Activated CD4-positive, alpha-beta memory T cell treated with anti-CD3 and anti-CD28 coated beads for 36 hours (primary cell): ENCODE results near the gene TTC7B. TPM values are rescaled to one million over a fixed set of nuclear protein-coding genes. Genes with fewer than 3 reads are reported as not detected.

Experiments used
- CTCF ChIA-PET: fragments of 350-600 bp; sonication (Branson Sonifier 250); formaldehyde crosslinking; loops from one replicate; lab custom pipeline; 2021; ENCODE audit warnings: antibody characterized with exemption, inconsistent platforms; lab: Charles Lee
- POLR2A ChIA-PET: fragments of 350-600 bp; sonication (Branson Sonifier 250); formaldehyde crosslinking; loops from one replicate; lab custom pipeline; 2021; ENCODE audit warnings: antibody characterized with exemption; lab: Charles Lee
- DNase-seq: peaks from one replicate; pipeline ENCODE4 v3.0.0-alpha.2; 2020
- H3K27ac Mint-ChIP-seq: one replicate; pipeline ENCODE4 v1.8.0; 2021; ENCODE audit warnings: mixed read lengths
- H3K27me3 Mint-ChIP-seq: one replicate; pipeline ENCODE4 v1.8.0; 2021; ENCODE audit warnings: mixed read lengths
- H3K36me3 Mint-ChIP-seq: one replicate; pipeline ENCODE4 v1.8.0; 2021; ENCODE audit warnings: mixed read lengths
- H3K4me1 Mint-ChIP-seq: one replicate; pipeline ENCODE4 v1.8.0; 2021; ENCODE audit warnings: low read depth, mixed read lengths
- H3K4me3 Mint-ChIP-seq: one replicate; pipeline ENCODE4 v1.8.0; 2021; ENCODE audit warnings: mild to moderate bottlenecking, mixed read lengths
- H3K9me3 Mint-ChIP-seq: one replicate; pipeline ENCODE4 v1.8.0; 2021; ENCODE audit warnings: mixed read lengths
- intact Hi-C: fragments of 100-400 bp; cut with micrococcal nuclease; formaldehyde crosslinking; loops from one replicate; pipeline ENCODE4 v1.15.1; 2023
- total RNA-seq, 2 experiments: library from RNA; stranded (reverse); gene quantifications; one replicate each; pipeline ENCODE4 v1.2.3, GENCODE V29; 2021

Gene TTC7B
- total RNA-seq, 2 experiments from 2014 or later: 9.3 to 12.4 TPM

- H3K27ac Mint-ChIP-seq: no peak overlapping the region
- intact Hi-C loops: no loop called here
- ChIA-PET CTCF (no interaction called here), POLR2A (no interaction called here)
- no peaks in the 10 kb centered on the region for H3K36me3 Mint-ChIP-seq
- no peak for DNase-seq
- H3K4me3 Mint-ChIP-seq: no peak overlapping the region
- H3K27me3 Mint-ChIP-seq: no peaks in the 10 kb centered on the region
- no peaks in the 10 kb centered on the region for H3K9me3 Mint-ChIP-seq
- no peaks in the 10 kb centered on the region for H3K4me1 Mint-ChIP-seq
Observed at GRCh38 chr14:90627478-90627877, 188.8 kb downstream of the TTC7B start.

DNA sequence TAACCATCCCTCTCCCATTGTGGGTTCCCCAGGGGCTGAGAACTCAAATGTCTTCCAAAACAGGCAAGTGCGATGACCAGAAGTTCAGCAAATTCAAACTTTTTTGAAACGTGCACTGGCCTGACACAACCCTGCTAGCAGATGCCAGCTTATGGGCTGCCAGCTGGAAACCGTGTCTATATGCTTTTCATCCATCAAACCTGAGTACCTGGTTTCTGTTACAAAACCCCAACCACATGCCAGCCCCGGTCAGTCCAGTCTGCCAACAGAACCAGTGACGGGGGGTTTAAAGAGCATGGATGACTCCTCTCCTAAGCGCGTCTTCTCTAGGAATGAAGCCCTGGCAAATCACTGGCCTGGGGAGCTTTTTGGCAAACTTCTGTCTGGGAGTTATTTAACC is 189.7 kb downstream of the TTC7B start:
- no peak for DNase-seq
- H3K9me3 Mint-ChIP-seq: no peaks in the 10 kb centered on the region
- ChIA-PET CTCF (no interaction called here), POLR2A (no interaction called here)
- H3K36me3 Mint-ChIP-seq: no peaks in the 10 kb centered on the region
- no peak overlapping the region for H3K27ac Mint-ChIP-seq
- no peaks in the 10 kb centered on the region for H3K27me3 Mint-ChIP-seq
- no peak overlapping the region for H3K4me3 Mint-ChIP-seq
- intact Hi-C loops: no loop called here
- no peaks in the 10 kb centered on the region for H3K4me1 Mint-ChIP-seq

DNA sequence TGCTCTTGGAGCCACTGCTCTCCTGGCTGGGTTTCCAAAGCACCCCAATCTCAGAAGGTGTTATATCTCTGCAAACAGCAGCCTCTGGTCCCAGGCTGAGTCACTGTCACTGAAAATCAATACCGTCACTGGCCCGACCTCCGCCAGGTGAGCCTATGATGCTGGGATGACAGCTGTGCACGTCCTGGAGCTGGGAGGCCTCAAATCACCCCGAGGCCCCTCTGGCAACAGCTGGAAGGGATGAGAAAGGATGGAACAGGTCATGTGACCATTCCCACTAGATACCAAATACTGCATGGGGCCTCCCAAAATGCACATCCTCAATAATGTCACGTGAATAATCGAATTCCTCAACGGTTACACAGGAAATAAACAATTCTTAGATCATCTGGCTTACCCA is 190.8 kb downstream of the TTC7B start:
- H3K9me3 Mint-ChIP-seq: no peaks in the 10 kb centered on the region
- intact Hi-C loops: no loop called here
- no peak for DNase-seq
- CTCF ChIA-PET: no interaction called here
- no peaks in the 10 kb centered on the region for H3K4me1 Mint-ChIP-seq
- H3K4me3 Mint-ChIP-seq: no peak overlapping the region
- POLR2A ChIA-PET: no interaction called here
- H3K27ac Mint-ChIP-seq: no peak overlapping the region
- no peaks in the 10 kb centered on the region for H3K36me3 Mint-ChIP-seq
- no peaks in the 10 kb centered on the region for H3K27me3 Mint-ChIP-seq

DNA sequence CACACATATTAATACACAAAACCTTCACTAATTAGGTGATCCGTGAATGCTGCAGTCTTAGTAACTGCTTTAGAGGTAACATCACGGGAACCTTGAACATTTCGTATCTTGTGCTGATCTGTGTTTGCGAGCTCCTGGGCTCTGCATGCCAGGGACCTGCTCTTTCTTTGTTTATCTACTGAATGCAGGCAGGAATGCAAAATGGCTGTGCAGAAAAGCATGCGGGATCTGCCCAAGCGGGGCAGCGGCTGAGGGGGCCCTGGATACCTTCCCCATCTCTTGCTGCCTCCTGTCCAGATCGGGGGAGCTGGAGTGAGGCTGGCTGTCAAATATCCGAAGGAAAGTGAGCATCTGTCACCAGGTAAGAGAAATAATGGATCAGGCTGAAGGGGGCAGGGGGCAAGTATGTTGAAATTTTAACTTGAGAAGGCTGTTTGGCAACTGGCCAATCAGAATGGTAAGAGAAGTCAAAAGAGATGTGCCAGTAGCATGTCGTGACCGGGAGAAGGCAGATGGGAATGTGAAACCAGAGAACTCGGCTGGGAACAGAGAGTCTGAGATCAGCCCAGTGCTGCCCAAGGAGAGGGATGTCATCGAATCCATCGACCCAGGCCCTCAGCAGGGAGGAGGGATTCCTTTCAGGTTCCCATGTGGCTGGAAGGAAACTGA is 191.4 kb downstream of the TTC7B start:
- no peaks in the 10 kb centered on the region for H3K27me3 Mint-ChIP-seq
- intact Hi-C loops: no loop called here
- no peak overlapping the region for H3K27ac Mint-ChIP-seq
- CTCF ChIA-PET: interaction anchor here (0.5 kb wide), 1 partner anchor 43 kb away, joined by 3 read pairs; no protein-coding TSS in a partner anchor
- DNase-seq: no peak
- H3K4me1 Mint-ChIP-seq: no peaks in the 10 kb centered on the region
- H3K4me3 Mint-ChIP-seq: no peak overlapping the region
- POLR2A ChIA-PET: no interaction called here
- no peaks in the 10 kb centered on the region for H3K9me3 Mint-ChIP-seq
- no peaks in the 10 kb centered on the region for H3K36me3 Mint-ChIP-seq

DNA sequence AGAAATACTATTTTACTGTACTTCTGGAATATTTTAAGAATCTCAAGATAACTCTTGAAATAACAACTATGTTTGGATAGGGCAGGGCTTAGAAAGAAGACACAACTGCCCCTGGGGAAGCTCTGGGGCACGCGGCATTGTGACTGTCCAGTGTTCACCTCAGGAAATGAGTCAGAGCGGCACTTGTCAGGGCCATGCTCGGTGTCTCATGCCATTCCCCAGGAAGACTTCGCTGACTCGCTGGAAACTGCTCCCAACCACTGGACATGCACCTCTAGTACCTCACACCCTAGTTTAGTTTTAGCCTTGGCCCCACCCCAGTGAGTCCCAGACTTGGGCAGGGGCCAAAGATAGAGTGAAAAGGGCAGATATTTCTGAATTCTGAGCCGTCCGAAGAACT is 192.0 kb downstream of the TTC7B start:
- no peaks in the 10 kb centered on the region for H3K36me3 Mint-ChIP-seq

DNA sequence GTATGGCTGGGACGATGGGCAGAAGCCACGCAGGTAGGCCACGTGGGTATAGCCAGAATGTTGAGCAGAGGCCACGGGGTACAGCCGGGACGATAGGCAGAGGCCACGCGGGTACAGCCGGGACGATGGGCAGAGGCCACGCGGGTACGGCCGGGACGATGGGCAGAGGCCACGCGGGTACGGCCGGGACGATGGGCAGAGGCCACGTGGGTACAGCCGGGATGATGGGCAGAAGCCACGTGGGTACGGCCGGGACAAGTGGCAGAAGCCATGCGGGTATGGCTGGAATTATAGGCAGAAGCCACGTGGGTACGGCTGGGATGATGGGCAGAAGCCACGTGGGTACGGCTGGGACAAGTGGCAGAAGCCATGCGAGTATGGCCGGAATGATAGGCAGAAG is 195.0 kb downstream of the TTC7B start:
- Mint-ChIP-seq H3K27ac (no peak overlapping the region), H3K4me1 (no peaks in the 10 kb centered on the region), H3K4me3 (no peak overlapping the region), H3K27me3 (no peaks in the 10 kb centered on the region), H3K9me3 (no peaks in the 10 kb centered on the region), H3K36me3 (no peaks in the 10 kb centered on the region)
- CTCF ChIA-PET: interaction anchor here (0.7 kb wide), 1 partner anchor 43 kb away, joined by 3 read pairs; no protein-coding TSS in a partner anchor
- POLR2A ChIA-PET: no interaction called here
- intact Hi-C loops: no loop called here
- no peak for DNase-seq

More for the DNA sequence above, 192.0 kb downstream of the TTC7B start:
- Mint-ChIP-seq H3K4me1 (no peaks in the 10 kb centered on the region), H3K4me3 (no peak overlapping the region), H3K9me3 (no peaks in the 10 kb centered on the region), H3K27ac (no peak overlapping the region), H3K27me3 (no peaks in the 10 kb centered on the region)
- POLR2A ChIA-PET: no interaction called here
- intact Hi-C loops: no loop called here
- no peak for DNase-seq
- CTCF ChIA-PET: no interaction called here

DNA sequence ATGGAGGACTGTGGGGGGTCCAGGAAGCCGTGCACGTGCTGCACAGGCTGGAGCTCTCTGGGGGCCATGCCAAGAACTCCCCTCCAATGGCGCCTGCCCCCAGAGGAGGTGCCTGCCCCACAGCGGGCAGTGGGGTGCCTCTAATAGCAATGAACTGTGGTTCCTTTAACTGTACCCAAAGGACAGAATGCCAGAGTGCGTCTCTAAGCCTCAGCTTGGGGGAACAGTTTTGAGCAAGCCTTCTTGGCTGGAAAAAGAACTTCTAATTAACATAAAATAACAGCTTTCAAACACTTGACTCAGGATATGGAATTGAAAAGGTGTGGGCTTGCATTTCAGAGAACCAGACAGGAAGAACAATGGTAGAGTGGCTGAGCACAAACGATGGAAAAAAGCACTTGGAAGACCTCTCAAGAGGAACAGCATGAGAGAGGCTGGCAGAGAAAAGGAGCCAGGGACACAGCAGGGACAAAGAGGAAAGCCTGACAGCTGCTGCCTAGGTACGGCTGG is 195.6 kb downstream of the TTC7B start:
- intact Hi-C loops: no loop called here
- Mint-ChIP-seq H3K4me1 (no peaks in the 10 kb centered on the region), H3K36me3 (no peaks in the 10 kb centered on the region), H3K9me3 (no peaks in the 10 kb centered on the region), H3K27ac (no peak overlapping the region), H3K4me3 (no peak overlapping the region), H3K27me3 (no peaks in the 10 kb centered on the region)
- POLR2A ChIA-PET: no interaction called here
- CTCF ChIA-PET: interaction anchor here (0.6 to 0.7 kb wide), 2 partner anchors 43 to 449 kb away, joined by 3 read pairs; no protein-coding TSS in a partner anchor
- no peak for DNase-seq

DNA sequence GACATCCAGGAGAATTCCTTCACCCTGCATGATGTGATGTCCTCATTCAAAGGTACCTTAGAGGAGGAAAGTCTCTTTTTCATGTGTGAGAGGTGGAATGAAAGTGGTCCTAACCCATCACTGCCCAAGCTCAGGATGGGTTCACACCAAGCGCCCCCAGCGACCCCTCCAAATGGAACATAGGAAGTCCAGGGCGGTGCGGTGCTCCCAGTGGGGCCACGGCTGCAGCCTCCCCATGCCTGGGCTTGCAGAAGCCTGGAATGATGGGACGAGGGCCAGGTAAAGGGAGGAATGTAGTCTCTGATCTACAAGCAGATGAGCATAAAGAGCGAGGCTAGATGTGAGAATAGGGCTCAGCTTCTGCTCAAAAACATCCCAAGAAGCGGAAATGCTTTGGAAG is 196.3 kb downstream of the TTC7B start:
- Mint-ChIP-seq H3K9me3 (no peaks in the 10 kb centered on the region), H3K36me3 (no peaks in the 10 kb centered on the region), H3K4me3 (no peak overlapping the region), H3K27ac (no peak overlapping the region), H3K4me1 (no peaks in the 10 kb centered on the region), H3K27me3 (no peaks in the 10 kb centered on the region)
- no peak for DNase-seq
- intact Hi-C loops: no loop called here
- ChIA-PET POLR2A (no interaction called here), CTCF (interaction anchor here (0.5 kb wide), 1 partner anchor 43 kb away, joined by 3 read pairs; no protein-coding TSS in a partner anchor)

DNA sequence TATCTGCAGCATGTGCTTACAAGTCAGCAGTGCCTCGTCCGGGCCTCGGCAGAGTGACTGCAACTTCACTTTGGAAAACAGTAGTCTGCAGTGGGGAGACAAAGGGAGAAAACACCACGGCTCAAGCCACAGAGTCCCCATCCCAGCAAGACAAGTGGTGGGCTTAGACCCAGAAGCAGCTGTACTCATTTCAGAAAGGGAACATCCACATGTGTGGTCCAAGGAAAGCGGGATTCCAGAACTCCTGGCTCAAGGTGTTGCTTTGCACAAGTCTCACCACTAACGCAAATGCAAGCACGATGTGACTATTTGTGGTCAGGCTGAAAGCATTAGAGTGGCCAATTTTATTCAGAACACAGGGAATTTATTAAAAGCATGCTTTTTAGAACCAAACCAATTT is 198.3 kb downstream of the TTC7B start:
- no peak overlapping the region for H3K27ac Mint-ChIP-seq
- no peak for DNase-seq
- H3K4me1 Mint-ChIP-seq: no peaks in the 10 kb centered on the region
- ChIA-PET POLR2A (no interaction called here), CTCF (no interaction called here)
- intact Hi-C loops: no loop called here
- no peaks in the 10 kb centered on the region for H3K36me3 Mint-ChIP-seq
- no peaks in the 10 kb centered on the region for H3K27me3 Mint-ChIP-seq
- no peaks in the 10 kb centered on the region for H3K9me3 Mint-ChIP-seq
- H3K4me3 Mint-ChIP-seq: no peak overlapping the region

DNA sequence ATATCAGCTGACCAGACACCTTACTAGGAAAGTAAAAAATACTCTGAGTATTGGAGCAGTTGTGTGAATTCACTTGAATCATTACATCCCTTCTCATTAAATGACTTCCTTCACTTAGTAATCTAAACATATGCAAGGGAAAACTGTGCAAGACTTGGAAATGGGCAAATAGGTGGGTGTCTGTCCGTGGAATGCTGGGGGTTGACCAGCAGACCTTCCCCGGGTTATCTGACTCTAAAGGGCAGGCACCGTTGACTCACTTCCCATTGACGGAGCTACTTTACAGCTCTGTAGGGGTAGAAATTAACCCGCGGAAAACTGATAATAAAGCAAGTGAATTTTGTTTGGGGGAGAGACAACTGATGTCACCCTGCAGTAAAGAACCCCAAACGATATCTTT is 199.3 kb downstream of the TTC7B start:
- Mint-ChIP-seq H3K4me1 (no peaks in the 10 kb centered on the region), H3K4me3 (no peak overlapping the region), H3K36me3 (no peaks in the 10 kb centered on the region), H3K27me3 (no peaks in the 10 kb centered on the region), H3K27ac (no peak overlapping the region), H3K9me3 (no peaks in the 10 kb centered on the region)
- POLR2A ChIA-PET: no interaction called here
- intact Hi-C loops: no loop called here
- DNase-seq: no peak
- CTCF ChIA-PET: no interaction called here

- intact Hi-C loops: no loop called here
- Mint-ChIP-seq H3K4me1 (no peaks in the 10 kb centered on the region), H3K9me3 (no peaks in the 10 kb centered on the region), H3K4me3 (no peak overlapping the region), H3K36me3 (no peaks in the 10 kb centered on the region), H3K27ac (no peak overlapping the region), H3K27me3 (no peaks in the 10 kb centered on the region)
- POLR2A ChIA-PET: no interaction called here
- CTCF ChIA-PET: interaction anchor here (0.6 kb wide), 1 partner anchor 157 kb away, joined by 3 read pairs; no protein-coding TSS in a partner anchor
- DNase-seq: no peak
Observed at GRCh38 chr14:90616313-90616712, 199.9 kb downstream of the TTC7B start.

DNA sequence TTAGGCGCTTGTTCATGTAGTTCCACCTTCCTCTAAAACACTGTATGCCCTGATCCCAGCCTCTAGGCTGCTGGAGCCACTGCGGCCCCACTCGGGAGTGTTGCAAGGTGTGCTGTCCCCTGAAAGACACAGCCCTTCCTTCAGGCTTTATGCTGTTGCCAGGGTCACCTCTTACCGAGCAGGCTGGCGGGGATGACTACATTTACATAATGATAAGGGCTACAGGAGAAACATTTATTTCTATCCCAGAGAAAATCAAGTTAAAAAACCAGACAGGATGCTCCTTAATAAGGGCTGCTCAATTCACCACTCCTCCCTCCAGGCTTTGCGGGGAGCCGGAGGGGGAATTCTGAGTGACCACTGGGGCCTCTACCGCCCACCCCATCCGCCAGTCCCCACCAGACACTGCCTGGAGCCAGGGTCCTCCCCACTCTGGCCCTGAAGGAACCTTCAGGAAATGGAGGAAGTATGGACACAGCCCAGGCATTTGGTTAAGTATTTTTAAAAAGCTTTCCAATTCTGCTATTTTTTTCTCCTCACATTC is 200.6 kb downstream of the TTC7B start:
- Mint-ChIP-seq H3K27ac (no peak overlapping the region), H3K4me3 (no peak overlapping the region), H3K4me1 (no peaks in the 10 kb centered on the region), H3K27me3 (no peaks in the 10 kb centered on the region), H3K36me3 (no peaks in the 10 kb centered on the region), H3K9me3 (no peaks in the 10 kb centered on the region)
- ChIA-PET CTCF (interaction anchor here (0.6 kb wide), 1 partner anchor 158 kb away, joined by 3 read pairs; no protein-coding TSS in a partner anchor), POLR2A (no interaction called here)
- intact Hi-C loops: no loop called here
- DNase-seq: no peak
